Tibial nerve (tissue), 3 donors: ENCODE results near the gene ADCY10.

Experiments used
- CTCF ChIP-seq, 5 experiments: fragments of 200-600 bp in 3 of 5; fragments of 450-650 bp in 2 of 5; sonication (generic) in 3 of 5; IDR thresholded peaks; one replicate each; pipeline ENCODE4 v1.5.1; 2016 to 2019; ENCODE audit warnings: antibody characterized with exemption in 5 of 5, mild to moderate bottlenecking in 3 of 5, moderate library complexity in 2 of 5
- POLR2A ChIP-seq, 2 donors: fragments of 450-650 bp; IDR thresholded peaks; one replicate each; pipeline ENCODE4 v1.6.1; 2017; ENCODE audit warnings: antibody characterized with exemption in 2 of 2, mild to moderate bottlenecking in 2 of 2, moderate library complexity in 2 of 2

GRCh38 chr1:167922611-167923074 is 8.7 kb upstream of the ADCY10 start:
- no peak for TF ChIP-seq POLR2A (IDR thresholded peaks at IDR 0.05)
- no peak for TF ChIP-seq CTCF (IDR thresholded peaks at IDR 0.05)
